Measurements from ENCODE around the gene TENT5C.

Gene TENT5C

GRCh38 chr1:117599286-117600221 lies 6.3 kb upstream of the TENT5C start:
- no peak overlapping the region for H3K4me3 ChIP-seq (ENCODE audit: low read depth, low read length)
- TF ChIP-seq CTCF (IDR thresholded peaks at IDR 0.05; ENCODE audit: low read depth, low read length) = no peak

- no peak overlapping the region for H3K4me3 ChIP-seq (ENCODE audit: low read depth, low read length)
- TF ChIP-seq CTCF (IDR thresholded peaks at IDR 0.05; ENCODE audit: low read depth, low read length) = no peak
These were observed 5.4 kb upstream of the TENT5C start for GRCh38 chr1:117600325-117600943.

- no peak overlapping the region for H3K4me3 ChIP-seq (ENCODE audit: low read depth, low read length)
- no peak for TF ChIP-seq CTCF (IDR thresholded peaks at IDR 0.05; ENCODE audit: low read depth, low read length)
These were observed 4.9 kb upstream of the TENT5C start for GRCh38 chr1:117600966-117601365.

- TF ChIP-seq CTCF (IDR thresholded peaks at IDR 0.05; ENCODE audit: low read depth, low read length) = no peak
These were observed 3.0 kb upstream of the TENT5C start for GRCh38 chr1:117602862-117603261.

GRCh38 chr1:117605164-117605773 lies 579 bp upstream of the TENT5C start:
- peak overlapping the region; percentile 90 for H3K4me3 ChIP-seq (ENCODE audit: low read depth, low read length)
- TF ChIP-seq CTCF (IDR thresholded peaks at IDR 0.05; ENCODE audit: low read depth, low read length) = no peak

More at GRCh38 chr1:117602862-117603261, 3.0 kb upstream of the TENT5C start:
- no peak overlapping the region for H3K4me3 ChIP-seq (ENCODE audit: low read depth, low read length)

- peak overlapping the region; percentile 90 for H3K4me3 ChIP-seq (ENCODE audit: low read depth, low read length)
- no peak for TF ChIP-seq CTCF (IDR thresholded peaks at IDR 0.05; ENCODE audit: low read depth, low read length)
These were observed 992 bp downstream of the TENT5C start for GRCh38 chr1:117606649-117607430.
